ENCODE data around the gene ZMYND8. TPM values are rescaled to one million over a fixed set of nuclear protein-coding genes. Genes with fewer than 3 reads are reported as not detected.

ZMYND8 gene
- total and polyA plus RNA-seq, 2 donors (not counting 3 experiments of a cell fraction or from before 2014, with no cell fraction given), result 30.6 to 75.2 TPM

DNA sequence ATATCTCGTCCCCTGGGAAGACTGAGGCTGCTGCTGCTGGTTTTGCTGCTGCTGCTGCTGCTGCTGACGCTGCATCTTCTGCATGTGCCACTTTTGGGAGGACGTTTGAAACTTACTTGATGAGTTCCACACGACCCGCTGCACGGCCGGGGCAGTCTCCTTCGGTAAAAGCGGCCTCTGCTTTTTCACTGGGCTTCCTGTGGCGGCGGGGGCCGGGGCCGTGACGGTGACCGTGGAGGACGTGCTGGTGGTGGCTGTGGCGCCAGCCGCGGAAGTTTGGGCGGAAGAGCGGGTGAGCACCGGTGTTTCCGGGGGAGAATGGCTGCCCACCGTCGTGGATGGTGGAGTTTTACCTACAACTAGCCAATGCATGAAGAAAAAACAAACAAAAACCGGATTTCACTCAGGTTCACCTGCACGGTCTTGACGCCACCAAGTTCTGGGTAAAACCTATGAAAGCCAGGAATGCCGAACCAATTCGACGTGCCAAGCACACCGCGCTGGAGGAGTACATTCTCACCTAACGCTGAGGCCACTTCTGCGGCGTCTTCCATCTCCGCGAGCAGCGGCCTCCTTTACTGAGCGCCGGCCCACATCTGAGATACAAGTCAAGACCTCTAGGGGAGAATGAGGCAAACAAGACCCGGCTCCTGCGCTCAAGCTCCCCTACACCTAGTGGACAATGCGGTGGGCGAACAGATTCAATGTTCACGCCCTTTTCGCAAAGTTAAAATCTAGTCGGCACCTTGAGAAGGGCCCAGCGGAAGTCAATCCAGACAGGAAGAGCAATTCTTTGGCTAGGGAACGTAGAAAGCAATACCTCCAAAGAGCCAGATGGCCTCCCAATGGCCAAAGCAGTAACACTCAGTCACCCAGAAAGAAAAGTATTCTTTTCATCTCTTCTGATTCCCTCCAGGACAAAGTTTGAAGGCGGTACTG lies 117.5 kb downstream of the ZMYND8 start:
- intact Hi-C loops (cut with micrococcal nuclease), result no loop called here
- CTCF ChIA-PET, result no interaction called here
- no peak overlapping the region for H3K4me3 ChIP-seq (replicated peaks in 1 of 3; ENCODE audit: insufficient read depth in 1 of 3, low read depth in 1 of 3, low read length in 3 of 3)
- BruUV-seq (replicated peaks), result no TSS peak
- no peak overlapping the region for H3K4me2 ChIP-seq (ENCODE audit: insufficient read depth, low read length)
- peaks cover 21 to 42% of the 10 kb centered on the region in 2 experiments for H3K36me3 ChIP-seq (ENCODE audit: control insufficient read depth in 2 of 2, extremely low read depth in 1 of 2, insufficient read depth in 2 of 2, low read length in 2 of 2)
- H3K9me1 ChIP-seq (replicated peaks; ENCODE audit: control insufficient read depth, extremely low read depth, insufficient read depth, low read length), result no peaks in the 10 kb centered on the region
- H3K79me2 ChIP-seq (ENCODE audit: control insufficient read depth, insufficient read depth, low read length), result peaks cover 10% of the 10 kb centered on the region
- H3K4me1 ChIP-seq (ENCODE audit: control insufficient read depth, extremely low read depth, insufficient read depth, low read length), result no peaks in the 10 kb centered on the region
- no peaks in the 10 kb centered on the region for H3K27me3 ChIP-seq (ENCODE audit: control insufficient read depth in 2 of 2, insufficient read depth in 2 of 2, low read length in 2 of 2)
- no peak for TF ChIP-seq EZH2 (IDR thresholded peaks at IDR 0.05; ENCODE audit: borderline replicate concordance, low read depth, low read length, severe bottlenecking)
- TF ChIP-seq, protein P1, sequence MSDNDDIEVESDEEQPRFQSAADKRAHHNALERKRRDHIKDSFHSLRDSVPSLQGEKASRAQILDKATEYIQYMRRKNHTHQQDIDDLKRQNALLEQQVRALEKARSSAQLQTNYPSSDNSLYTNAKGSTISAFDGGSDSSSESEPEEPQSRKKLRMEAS (IDR thresholded peaks at IDR 0.05; ENCODE audit: insufficient read depth, insufficient read length), result no peak
- TF ChIP-seq, protein P2, sequence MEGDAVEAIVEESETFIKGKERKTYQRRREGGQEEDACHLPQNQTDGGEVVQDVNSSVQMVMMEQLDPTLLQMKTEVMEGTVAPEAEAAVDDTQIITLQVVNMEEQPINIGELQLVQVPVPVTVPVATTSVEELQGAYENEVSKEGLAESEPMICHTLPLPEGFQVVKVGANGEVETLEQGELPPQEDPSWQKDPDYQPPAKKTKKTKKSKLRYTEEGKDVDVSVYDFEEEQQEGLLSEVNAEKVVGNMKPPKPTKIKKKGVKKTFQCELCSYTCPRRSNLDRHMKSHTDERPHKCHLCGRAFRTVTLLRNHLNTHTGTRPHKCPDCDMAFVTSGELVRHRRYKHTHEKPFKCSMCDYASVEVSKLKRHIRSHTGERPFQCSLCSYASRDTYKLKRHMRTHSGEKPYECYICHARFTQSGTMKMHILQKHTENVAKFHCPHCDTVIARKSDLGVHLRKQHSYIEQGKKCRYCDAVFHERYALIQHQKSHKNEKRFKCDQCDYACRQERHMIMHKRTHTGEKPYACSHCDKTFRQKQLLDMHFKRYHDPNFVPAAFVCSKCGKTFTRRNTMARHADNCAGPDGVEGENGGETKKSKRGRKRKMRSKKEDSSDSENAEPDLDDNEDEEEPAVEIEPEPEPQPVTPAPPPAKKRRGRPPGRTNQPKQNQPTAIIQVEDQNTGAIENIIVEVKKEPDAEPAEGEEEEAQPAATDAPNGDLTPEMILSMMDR (IDR thresholded peaks at IDR 0.05; ENCODE audit: extremely low read depth in 1 of 2, insufficient read depth in 1 of 2, low read depth in 1 of 2, low read length in 2 of 2), result no peak
- TF ChIP-seq MYC (IDR thresholded peaks at IDR 0.05; ENCODE audit: low read depth, low read length), result no peak
- no peak for TF ChIP-seq JUN (IDR thresholded peaks at IDR 0.05; ENCODE audit: borderline replicate concordance, insufficient read depth, insufficient read length, low read depth)
- no peak for TF ChIP-seq POLR2AphosphoS5 (IDR thresholded peaks at IDR 0.05; ENCODE audit: insufficient read depth, low read depth, low read length)
- no peak for TF ChIP-seq FOS (IDR thresholded peaks at IDR 0.05; ENCODE audit: borderline replicate concordance, insufficient read depth, low read length)
- no peak for TF ChIP-seq POLR2A (IDR thresholded peaks at IDR 0.05; ENCODE audit: low read depth, low read length)
- no peak for TF ChIP-seq GATA2 (IDR thresholded peaks at IDR 0.05; ENCODE audit: insufficient read depth, insufficient read length, low read depth, low read length)
- H3K9me3 ChIP-seq (replicated peaks; ENCODE audit: control insufficient read depth, insufficient read depth, low read length), result no peaks in the 10 kb centered on the region
- dilution Hi-C loops (cut with MboI; ENCODE audit: extremely low pct_ligation_motif_present, low sequenced_read_pairs), result no loop called here
- no peak overlapping the region for H2AFZ ChIP-seq (ENCODE audit: low read depth, low read length)
- DNase-seq (ENCODE audit: low read depth, low spot score) (no peak), FAIRE-seq (peak; percentile 44)
- H4K20me1 ChIP-seq (replicated peaks; ENCODE audit: control insufficient read depth, extremely low read depth, insufficient read depth, low read length), result no peaks in the 10 kb centered on the region
- no peak overlapping the region for H3K27ac ChIP-seq (ENCODE audit: insufficient read depth, low read depth, low read length)
- H3K9ac ChIP-seq (replicated peaks; ENCODE audit: extremely low read depth, insufficient read depth, low read length), result no peak overlapping the region
- POLR2A ChIA-PET, result no interaction called here

Measured in endothelial cell of umbilical vein (primary cell).